NCI-H524 (cell line): ENCODE data around the gene MRAS.
"Not testable (repeated sequence)": the region's sequence is repeated elsewhere in the genome, so short reads cannot be mapped to it uniquely, and the experiment has no call there.

ENCODE experiments used
- DNase-seq, 2 experiments: peaks; one replicate each; lab custom pipeline; 2025; lab: John Stamatoyannopoulos, UW

Gene MRAS

DNA sequence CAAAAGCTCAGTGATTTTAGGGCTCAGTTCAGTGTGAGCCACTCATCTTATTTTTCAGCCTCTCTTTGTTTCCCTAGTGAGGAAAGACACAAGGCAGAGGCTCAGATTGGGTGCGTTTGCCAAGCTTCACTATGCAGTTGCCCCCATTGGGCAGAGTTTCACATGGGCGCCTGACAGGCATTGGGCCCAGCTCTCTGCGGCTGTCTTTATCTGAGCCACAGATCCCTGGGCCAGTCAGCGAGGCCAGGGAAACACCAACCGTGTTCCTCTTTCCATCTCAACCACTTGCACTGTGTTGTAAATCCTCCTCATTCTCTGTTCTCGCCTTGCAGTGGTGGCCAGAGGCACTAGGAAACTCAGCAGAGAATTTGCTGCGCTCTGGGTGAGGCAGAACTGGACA, 96.9 kb downstream of the MRAS start:
- no peak for DNase-seq

DNA sequence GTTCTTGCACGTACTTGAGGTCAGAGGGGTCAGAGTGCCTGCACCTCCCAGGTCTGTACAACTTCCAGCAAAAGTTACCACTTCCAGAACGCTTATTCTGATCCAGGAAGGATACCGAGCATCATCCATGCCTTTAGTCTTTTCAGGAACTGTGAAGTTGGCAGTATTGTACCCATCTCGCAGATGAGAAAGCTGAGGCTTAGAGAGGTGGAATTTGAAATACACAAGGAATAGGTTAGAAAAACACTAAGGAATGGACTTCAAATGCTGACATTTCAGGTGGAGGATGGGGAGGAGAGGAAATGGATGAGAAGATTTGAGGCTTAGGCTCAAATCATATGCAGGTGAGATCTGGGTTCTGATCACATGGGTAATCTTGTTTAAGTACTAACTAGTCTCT, 97.3 kb downstream of the MRAS start:
- no peak for DNase-seq

DNA sequence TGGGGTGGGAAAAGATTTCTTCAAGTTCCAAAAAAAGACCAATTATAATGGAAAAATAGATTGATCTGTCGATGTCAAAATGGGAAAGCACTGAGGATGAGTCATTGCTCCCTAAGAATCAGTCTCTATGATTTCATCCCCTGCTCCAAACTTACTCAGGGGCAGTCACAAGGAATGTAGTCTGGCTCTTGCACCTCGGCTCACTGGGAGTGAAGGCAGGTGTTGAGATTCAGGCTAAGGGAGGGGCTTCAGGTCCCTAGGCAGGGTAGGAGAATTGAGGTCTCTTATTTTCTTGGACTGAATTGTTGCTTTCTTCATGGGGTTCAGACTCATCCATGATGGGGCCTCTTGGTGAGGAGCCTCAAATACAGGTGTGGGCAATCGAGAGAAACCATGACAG, 100.3 kb downstream of the MRAS start:
- no peak for DNase-seq

DNA sequence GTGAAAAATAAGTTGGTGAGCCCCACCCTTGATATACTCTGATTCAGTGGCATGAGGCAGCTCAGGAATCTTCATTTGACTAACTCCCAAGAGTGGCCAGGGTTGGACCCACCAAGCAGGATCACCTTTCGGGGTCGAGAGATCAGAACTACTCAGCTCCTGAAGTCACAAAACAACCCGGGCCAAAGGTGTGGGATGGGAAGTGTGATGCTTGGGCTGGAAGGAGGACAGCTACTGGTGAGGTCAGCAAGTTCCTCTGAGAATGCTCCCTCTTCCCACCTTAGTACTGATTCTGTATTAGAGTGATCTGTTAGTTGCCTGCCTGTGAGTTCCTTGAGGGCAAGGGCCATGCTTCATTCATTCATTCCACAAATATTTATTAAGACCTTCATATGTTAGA, 101.1 kb downstream of the MRAS start:
- no peak for DNase-seq

DNA sequence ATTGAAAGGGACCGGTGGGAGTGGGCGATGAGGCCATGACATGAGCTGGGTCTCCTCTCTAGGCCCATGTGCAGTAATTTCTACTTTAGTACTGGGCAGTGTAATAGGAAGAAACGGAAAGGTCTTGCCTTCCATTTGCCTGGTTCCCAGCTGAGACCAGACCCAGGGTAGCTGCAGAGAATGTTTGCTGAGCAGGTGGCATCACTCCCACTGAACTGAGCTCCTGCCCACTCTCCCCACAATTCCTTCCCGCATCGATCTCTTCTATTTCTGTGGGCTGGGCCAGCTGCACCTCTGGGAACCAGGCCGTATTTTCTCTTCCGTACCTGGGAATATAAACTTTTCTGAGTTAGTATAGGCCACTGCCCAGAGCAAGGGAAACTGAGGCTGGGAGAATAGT, 101.8 kb downstream of the MRAS start:
- DNase-seq: no peak

DNA sequence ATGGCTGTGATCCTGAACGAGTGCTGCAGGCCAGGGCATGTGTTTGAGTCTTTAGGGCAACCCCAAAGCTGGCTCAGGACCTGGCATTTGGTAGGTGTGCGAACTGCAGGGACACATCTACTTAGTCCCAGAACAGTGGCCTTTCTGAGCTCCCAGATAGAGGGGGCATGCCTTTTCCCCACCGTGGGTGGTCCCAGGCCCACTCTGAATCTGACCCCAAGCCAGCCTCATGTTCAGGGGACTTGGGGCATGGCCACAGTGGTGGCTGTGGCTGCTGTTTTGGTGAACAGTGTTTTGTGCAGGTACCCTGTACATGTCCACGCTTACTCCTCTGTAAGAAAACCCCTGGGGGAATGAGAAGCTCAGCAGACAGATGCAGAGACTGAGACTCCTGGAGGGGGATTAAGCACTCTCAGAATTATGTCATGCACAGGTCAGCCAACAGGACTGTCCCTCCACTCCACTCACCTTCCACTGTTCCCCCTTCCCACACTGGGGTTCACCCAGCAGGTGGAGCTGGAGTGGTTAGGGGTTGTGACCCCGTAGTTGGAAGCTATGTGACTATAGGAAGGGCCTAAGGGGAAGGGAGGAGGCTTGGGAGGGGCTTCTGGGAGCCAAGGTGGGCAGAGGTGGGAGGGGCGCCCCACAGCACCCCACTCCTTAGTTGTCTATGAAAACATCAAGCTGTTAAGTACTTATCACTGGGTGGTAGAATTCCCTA, 102.5 kb downstream of the MRAS start:
- DNase-seq: peak; percentile 23 to 67

DNA sequence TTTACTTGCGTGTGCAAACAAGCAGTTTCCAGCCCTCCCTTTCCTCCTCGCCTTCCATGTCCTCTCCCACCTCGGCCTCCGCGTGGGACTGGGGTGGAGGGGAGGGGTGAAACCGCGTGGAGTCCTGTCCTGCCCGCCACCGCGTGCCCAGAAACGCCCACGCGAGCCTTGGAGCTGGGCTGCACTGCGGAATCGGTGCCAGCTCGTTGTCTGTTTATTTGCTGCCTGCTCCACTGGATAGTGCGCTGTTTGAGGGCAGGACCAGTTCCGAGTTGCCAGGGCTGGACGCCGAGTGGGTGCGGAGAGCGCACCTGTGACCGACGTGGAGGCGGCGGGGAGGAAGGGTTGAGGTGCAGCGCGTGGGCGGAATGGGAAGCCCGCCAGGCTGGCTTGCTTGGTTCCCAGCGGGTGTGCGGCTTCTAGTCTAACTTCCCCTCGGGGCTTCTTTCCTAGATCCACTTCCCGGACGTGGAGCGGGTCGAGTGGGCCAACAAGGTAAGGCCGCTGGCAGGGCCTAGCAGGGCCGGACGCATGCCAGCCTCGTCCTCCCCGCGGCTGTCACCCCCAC, 103.3 kb downstream of the MRAS start:
- DNase-seq: no peak

DNA sequence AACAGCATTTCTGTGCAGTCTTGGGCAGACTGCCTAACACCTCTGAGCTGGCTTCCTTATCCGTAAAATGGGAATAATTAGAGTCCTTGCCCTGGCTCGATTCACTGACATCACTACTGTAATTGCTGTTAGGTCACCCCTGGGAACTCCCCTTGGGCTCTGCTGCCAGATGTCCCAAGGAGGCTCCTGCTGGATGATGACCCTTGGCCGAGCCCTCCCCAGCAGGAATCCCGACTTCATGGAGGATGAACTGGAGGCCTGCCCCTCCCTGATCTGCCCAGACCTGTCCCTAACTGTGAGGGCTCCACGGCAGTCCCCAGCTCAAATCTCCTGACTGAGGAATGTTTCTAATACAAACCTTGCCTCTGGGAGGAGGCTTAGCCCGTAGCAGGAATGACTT, 104.1 kb downstream of the MRAS start:
- no peak for DNase-seq

DNA sequence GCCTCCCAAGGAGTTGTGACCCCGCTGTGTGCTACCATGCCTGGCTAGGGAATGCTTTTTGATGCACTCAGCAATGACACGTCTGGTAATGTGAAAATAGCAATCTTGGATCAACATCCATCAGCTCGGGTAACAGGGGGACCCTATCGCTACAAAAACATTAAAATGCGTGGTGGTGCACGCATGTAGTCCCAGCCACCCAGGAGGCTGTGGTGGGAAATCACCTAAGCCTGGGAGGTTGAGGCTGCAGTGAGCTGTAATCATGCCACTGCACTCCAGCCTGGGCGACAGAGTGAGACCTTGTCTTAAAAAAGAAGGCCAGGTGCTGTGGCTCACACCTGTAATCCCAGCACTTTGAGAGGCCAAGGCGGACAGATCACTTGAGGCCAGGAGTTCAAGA, 105.6 kb downstream of the MRAS start:
- not testable (repeated sequence) for DNase-seq
